Endothelial cell of umbilical vein (primary cell): Measurements from ENCODE around the gene FAM237B. TPM values are rescaled to one million over a fixed set of nuclear protein-coding genes. Genes with fewer than 3 reads are reported as not detected.
A peak's percentile ranks its signal among the peaks of the same experiment; 100 is the strongest.

Experiments
- Bru-seq: library from RNA; stranded (reverse); fragments of 400-500 nt; gene quantifications from one replicate; lab custom pipeline; 2021; lab: Mats Ljungman, UMichigan
- BruChase-seq, 2 experiments: library from RNA; stranded (reverse); fragments of 400-500 nt; gene quantifications; one replicate each; lab custom pipeline; 2021; lab: Mats Ljungman, UMichigan
- BruUV-seq: library from RNA; stranded (reverse); fragments of 400-500 nt; replicated peaks from 2 replicates; lab custom pipeline; 2021; lab: Mats Ljungman, UMichigan
- CTCF ChIA-PET: fragments of 300-600, 350-600 bp; sonication (Branson Sonifier 250); formaldehyde crosslinking; loops from one replicate; lab custom pipeline; 2021; ENCODE audit warnings: antibody characterized with exemption, inconsistent platforms; lab: Charles Lee
- POLR2A ChIA-PET: fragments of 300-600, 350-600 bp; sonication (Branson Sonifier 250); formaldehyde crosslinking; loops from one replicate; lab custom pipeline; 2021; ENCODE audit warnings: antibody characterized with exemption, inconsistent platforms; lab: Charles Lee
- DNase-seq: peaks from one replicate; pipeline ENCODE4 v3.0.0-alpha.2; 2011; ENCODE audit warnings: low read depth, low spot score
- FAIRE-seq: peaks from 2 replicates; lab custom pipeline; 2011; peaks lifted over from hg19 to GRCh38; lab: Jason Lieb, UNC
- H2AFZ ChIP-seq: 2 replicates; pipeline ENCODE4 v1.6.0; 2012; ENCODE audit warnings: low read depth, low read length, control low read depth, inconsistent platforms
- H3K27ac ChIP-seq: 2 replicates; pipeline ENCODE4 v1.5.1; 2011; ENCODE audit warnings: low read depth, mild to moderate bottlenecking, control low read depth, low read length, moderate library complexity; ENCODE audit not compliant: insufficient read depth
- H3K27me3 ChIP-seq, 2 experiments: 2 replicates each; pipeline versions ENCODE4 v1.6.0 to v1.6.1; 2011; ENCODE audit warnings: low read length in 2 of 2, mixed read lengths in 1 of 2; ENCODE audit not compliant: control insufficient read depth in 2 of 2, insufficient read depth in 2 of 2
- H3K36me3 ChIP-seq, 2 experiments: 2 replicates in 1 of 2; 3 replicates in 1 of 2; pipeline ENCODE4 v1.5.1; 2011; ENCODE audit warnings: low read length in 2 of 2, mild to moderate bottlenecking in 1 of 2, moderate library complexity in 1 of 2; ENCODE audit not compliant: control insufficient read depth in 2 of 2, insufficient read depth in 2 of 2; ENCODE audit errors: extremely low read depth in 1 of 2
- H3K4me1 ChIP-seq: 3 replicates; pipeline ENCODE4 v1.5.1; 2011; ENCODE audit warnings: mild to moderate bottlenecking, low read length; ENCODE audit not compliant: control insufficient read depth, insufficient read depth; ENCODE audit errors: extremely low read depth
- H3K4me2 ChIP-seq: 2 replicates; pipeline ENCODE4 v1.6.1; 2011; ENCODE audit warnings: low read length, control low read depth, mixed read lengths; ENCODE audit not compliant: insufficient read depth
- H3K4me3 ChIP-seq, 3 experiments: fragments of 200-600 bp in 1 of 3; sonication (generic), shearing (Covaris generic) in 1 of 3; replicated peaks in 1 of 3; 2 replicates each; pipeline ENCODE4 v1.5.1; 2011 to 2016; ENCODE audit warnings: control low read depth in 3 of 3, low read length in 3 of 3, mild to moderate bottlenecking in 2 of 3, inconsistent platforms in 1 of 3, low read depth in 1 of 3, moderate library complexity in 1 of 3; ENCODE audit not compliant: insufficient read depth in 1 of 3
- H3K79me2 ChIP-seq: 2 replicates; pipeline ENCODE4 v1.6.0; 2012; ENCODE audit warnings: low read length, inconsistent platforms; ENCODE audit not compliant: control insufficient read depth, insufficient read depth
- H3K9ac ChIP-seq: replicated peaks from 2 replicates; pipeline ENCODE3; 2011; ENCODE audit warnings: low read length, control low read depth; ENCODE audit not compliant: insufficient read depth; ENCODE audit errors: extremely low read depth
- H3K9me1 ChIP-seq: replicated peaks from 3 replicates; pipeline ENCODE4 v1.6.0; 2011; ENCODE audit warnings: mild to moderate bottlenecking, low read length; ENCODE audit not compliant: control insufficient read depth, insufficient read depth; ENCODE audit errors: extremely low read depth
- H3K9me3 ChIP-seq: replicated peaks from 2 replicates; pipeline ENCODE4 v1.5.1; 2012; ENCODE audit warnings: low read length, inconsistent platforms; ENCODE audit not compliant: control insufficient read depth, insufficient read depth
- H4K20me1 ChIP-seq: replicated peaks from 2 replicates; pipeline ENCODE3; 2011; ENCODE audit warnings: mild to moderate bottlenecking, low read length; ENCODE audit not compliant: control insufficient read depth, insufficient read depth; ENCODE audit errors: extremely low read depth
- CTCF ChIP-seq, 2 donors: IDR thresholded peaks; 1 replicate in 1 of 2; 2 replicates in 1 of 2; pipeline ENCODE4 v1.5.1; 2011; ENCODE audit warnings: low read length in 2 of 2, mild to moderate bottlenecking in 2 of 2, moderate library complexity in 2 of 2, control low read depth in 1 of 2, inconsistent platforms in 1 of 2, low read depth in 1 of 2; ENCODE audit not compliant: insufficient read depth in 1 of 2; ENCODE audit errors: extremely low read depth in 1 of 2
- EZH2 ChIP-seq: IDR thresholded peaks from 2 replicates; pipeline ENCODE4 v1.6.1; 2012; ENCODE audit warnings: borderline replicate concordance, low read depth, mild to moderate bottlenecking, moderate library complexity, low read length, inconsistent platforms; ENCODE audit not compliant: severe bottlenecking
- FOS ChIP-seq: IDR thresholded peaks from 2 replicates; pipeline ENCODE4 v1.6.1; 2011; ENCODE audit warnings: mild to moderate bottlenecking, low read length, moderate library complexity, borderline replicate concordance; ENCODE audit not compliant: insufficient read depth
- JUN ChIP-seq: IDR thresholded peaks from 2 replicates; pipeline ENCODE4 v1.6.1; 2011; ENCODE audit warnings: borderline replicate concordance, low read depth; ENCODE audit not compliant: insufficient read length, insufficient read depth
- MYC ChIP-seq: IDR thresholded peaks from one replicate; pipeline ENCODE4 v1.6.1; 2011; ENCODE audit warnings: mild to moderate bottlenecking, low read depth, low read length
- dilution Hi-C: fragments of 300-500 bp; cut with MboI; formaldehyde crosslinking; loops from one replicate; pipeline ENCODE4 v1.15.0; 2019; ENCODE audit warnings: low sequenced_read_pairs; ENCODE audit not compliant: extremely low pct_ligation_motif_present
- intact Hi-C: fragments of 100-400 bp; cut with micrococcal nuclease; formaldehyde crosslinking; loops from one replicate; pipeline ENCODE4 v1.10.0; 2022
- long read RNA-seq: library from polyadenylated mRNA; stranded (forward); transcript quantifications from one replicate; pipeline ENCODE4 v2.0.0, GENCODE V29; 2021
- polyA minus RNA-seq, 3 experiments: library from RNA; depleted of rRNA, polyadenylated mRNA; stranded (reverse); fragments of >200 nt; gene quantifications; 1 replicate in 1 of 3; 2 replicates in 2 of 3; pipeline ENCODE4 v1.2.3, GENCODE V29; 2011
- polyA plus RNA-seq, 4 experiments: library from polyadenylated mRNA; depleted of rRNA in 3 of 4; stranded (reverse) in 3 of 4; unstranded in 1 of 4; fragments of >200 nt; gene quantifications; 2 replicates each; pipeline versions ENCODE4 v1.2.1 to v1.2.3, GENCODE V29; 2011 to 2012; ENCODE audit warnings: missing spikeins in 1 of 4
- total RNA-seq: library from RNA; stranded (reverse); gene quantifications from 2 replicates; pipeline ENCODE4 v1.2.3, GENCODE V29; 2021
- TF ChIP-seq, protein P1 (sequence below): IDR thresholded peaks from 2 replicates; pipeline ENCODE4 v1.6.1; 2011; ENCODE audit not compliant: insufficient read depth, insufficient read length

Gene FAM237B
- total RNA-seq = not detected in 2 replicates
- not detected in 2 replicates for polyA plus RNA-seq
- polyA plus RNA-seq (2011; cell fraction: cytosol; rRNA removed) = not detected in 2 replicates
- not detected in 2 replicates for polyA plus RNA-seq (2011; cell fraction: nucleus; rRNA removed)
- polyA plus RNA-seq (2012) = not detected in 2 replicates
- not detected in 2 replicates for polyA minus RNA-seq
- not detected for polyA minus RNA-seq (2011; cell fraction: cytosol; rRNA and poly(A)+ RNA removed)
- polyA minus RNA-seq (2011; cell fraction: nucleus; rRNA and poly(A)+ RNA removed) = not detected in 2 replicates
- not detected for Bru-seq, nascent RNA
- BruChase-seq, experiment 1, labeled RNA remaining after a 6-hour chase = not detected
- BruChase-seq, experiment 2, labeled RNA remaining after a 2-hour chase = not detected
- long read RNA-seq = 0 reads

- no peak for FAIRE-seq
- no peak within 1 kb of the TSS for H3K9ac ChIP-seq
- no peak for DNase-seq
- no peaks in the 10 kb centered on the region for H3K9me1 ChIP-seq
- no peak within 1 kb of the TSS for H3K27ac ChIP-seq
- no TSS peak for BruUV-seq
- TF ChIP-seq EZH2 (peak; percentile 44), FOS (no peak), JUN (no peak)
- ChIA-PET CTCF (interaction anchor here (0.7 to 1.6 kb wide), 3 partner anchors 8 to 91 kb away, joined by 3 to 9 read pairs (median 3); no protein-coding TSS in a partner anchor), POLR2A (no interaction called here)
- no peaks in the 10 kb centered on the region for H4K20me1 ChIP-seq
- no peaks in the 10 kb centered on the region for H3K9me3 ChIP-seq
- peaks cover 50 to 83% of the 10 kb centered on the region in 2 experiments for H3K27me3 ChIP-seq
- H2AFZ ChIP-seq = peak within 1 kb of the TSS; percentile 15
- H3K4me3 ChIP-seq = peak within 1 kb of the TSS in 1 of 3 experiments; percentile 2
- peak within 1 kb of the TSS; percentile 20 for H3K4me2 ChIP-seq
- no peaks in the 10 kb centered on the region for H3K4me1 ChIP-seq
- no peaks in the 10 kb centered on the region for H3K36me3 ChIP-seq
- H3K79me2 ChIP-seq = no peaks in the 10 kb centered on the region
- intact Hi-C loops (no loop called here), dilution Hi-C loops (no loop called here)
Measured at GRCh38 chr7:90320801-90321494, at the start of gene FAM237B. TSS of gene FAM237B (minus strand) at chr7:90321304. CDS start at chr7:90319748, 1,556 bp downstream.

- no peaks in the 10 kb centered on the region for H3K36me3 ChIP-seq
- H3K27ac ChIP-seq = no peak overlapping the region
- dilution Hi-C loops (no loop called here), intact Hi-C loops (no loop called here)
- CTCF ChIA-PET = interaction anchor here (1.0 kb wide), 1 partner anchor 103 kb away, joined by 3 read pairs; no protein-coding TSS in a partner anchor
- FAIRE-seq = no peak
- H3K27me3 ChIP-seq = no peaks in the 10 kb centered on the region
- peaks cover 22% of the 10 kb centered on the region for H3K79me2 ChIP-seq
- peaks cover 5% of the 10 kb centered on the region for H3K4me1 ChIP-seq
- no peak overlapping the region for H2AFZ ChIP-seq
- H4K20me1 ChIP-seq = no peaks in the 10 kb centered on the region
- no peaks in the 10 kb centered on the region for H3K9me1 ChIP-seq
- H3K9ac ChIP-seq = no peak overlapping the region
- H3K9me3 ChIP-seq = no peaks in the 10 kb centered on the region
- H3K4me2 ChIP-seq = no peak overlapping the region
- TF ChIP-seq CTCF (IDR thresholded peaks at IDR 0.05; ENCODE audit: extremely low read depth in 1 of 2, insufficient read depth in 1 of 2, low read depth in 1 of 2, low read length in 2 of 2) = no peak
- TF ChIP-seq, protein P1, sequence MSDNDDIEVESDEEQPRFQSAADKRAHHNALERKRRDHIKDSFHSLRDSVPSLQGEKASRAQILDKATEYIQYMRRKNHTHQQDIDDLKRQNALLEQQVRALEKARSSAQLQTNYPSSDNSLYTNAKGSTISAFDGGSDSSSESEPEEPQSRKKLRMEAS = no peak
- no peak for TF ChIP-seq FOS
- no peak for TF ChIP-seq MYC
- no peak overlapping the region for H3K4me3 ChIP-seq
- POLR2A ChIA-PET = interaction anchor here (0.6 kb wide), 1 partner anchor 198 kb away, joined by 3 read pairs; the partner anchor contains the start of gene STEAP1
- no TSS peak for BruUV-seq
- no peak for DNase-seq
Measured at GRCh38 chr7:90351987-90352386, 30.9 kb upstream of the FAM237B start.
